Measurements from ENCODE around the gene GPR150. TPM values are rescaled to one million over a fixed set of nuclear protein-coding genes. Genes with fewer than 3 reads are reported as not detected.
A peak's percentile ranks its signal among the peaks of the same experiment; 100 is the strongest.

Gene GPR150
- total and polyA plus RNA-seq, 9 of the 15 experiments (the other 6 are each of a cell fraction or from before 2014, with no cell fraction given), result not detected

DNA sequence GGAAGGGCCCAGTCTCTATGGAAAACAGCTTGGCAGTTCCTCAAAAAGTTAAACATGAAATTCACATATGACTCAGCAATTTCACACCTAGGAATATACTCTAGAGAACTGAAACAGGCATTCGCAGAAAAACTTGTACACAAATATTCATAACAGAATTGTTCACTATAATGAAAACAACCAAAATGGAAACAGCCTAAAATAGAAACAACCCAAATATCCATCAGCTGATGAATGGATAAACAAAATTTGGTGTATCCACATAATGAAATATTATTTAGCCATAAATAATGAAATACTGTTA lies 4.8 kb upstream of the GPR150 start (continued):
- TF ChIP-seq, protein P1, sequence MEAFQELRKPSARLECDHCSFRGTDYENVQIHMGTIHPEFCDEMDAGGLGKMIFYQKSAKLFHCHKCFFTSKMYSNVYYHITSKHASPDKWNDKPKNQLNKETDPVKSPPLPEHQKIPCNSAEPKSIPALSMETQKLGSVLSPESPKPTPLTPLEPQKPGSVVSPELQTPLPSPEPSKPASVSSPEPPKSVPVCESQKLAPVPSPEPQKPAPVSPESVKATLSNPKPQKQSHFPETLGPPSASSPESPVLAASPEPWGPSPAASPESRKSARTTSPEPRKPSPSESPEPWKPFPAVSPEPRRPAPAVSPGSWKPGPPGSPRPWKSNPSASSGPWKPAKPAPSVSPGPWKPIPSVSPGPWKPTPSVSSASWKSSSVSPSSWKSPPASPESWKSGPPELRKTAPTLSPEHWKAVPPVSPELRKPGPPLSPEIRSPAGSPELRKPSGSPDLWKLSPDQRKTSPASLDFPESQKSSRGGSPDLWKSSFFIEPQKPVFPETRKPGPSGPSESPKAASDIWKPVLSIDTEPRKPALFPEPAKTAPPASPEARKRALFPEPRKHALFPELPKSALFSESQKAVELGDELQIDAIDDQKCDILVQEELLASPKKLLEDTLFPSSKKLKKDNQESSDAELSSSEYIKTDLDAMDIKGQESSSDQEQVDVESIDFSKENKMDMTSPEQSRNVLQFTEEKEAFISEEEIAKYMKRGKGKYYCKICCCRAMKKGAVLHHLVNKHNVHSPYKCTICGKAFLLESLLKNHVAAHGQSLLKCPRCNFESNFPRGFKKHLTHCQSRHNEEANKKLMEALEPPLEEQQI (IDR thresholded peaks at IDR 0.05), result 0 out of 2 replicates have a peak, but pooled peaks have one; percentile 39
- TF ChIP-seq SAFB (IDR thresholded peaks at IDR 0.05; ENCODE audit: borderline replicate concordance, low read depth, low read length) (no peak), MAFK (IDR thresholded peaks at IDR 0.05; ENCODE audit: low read length) (peak; percentile 92)
- TF ChIP-seq, protein P2, sequence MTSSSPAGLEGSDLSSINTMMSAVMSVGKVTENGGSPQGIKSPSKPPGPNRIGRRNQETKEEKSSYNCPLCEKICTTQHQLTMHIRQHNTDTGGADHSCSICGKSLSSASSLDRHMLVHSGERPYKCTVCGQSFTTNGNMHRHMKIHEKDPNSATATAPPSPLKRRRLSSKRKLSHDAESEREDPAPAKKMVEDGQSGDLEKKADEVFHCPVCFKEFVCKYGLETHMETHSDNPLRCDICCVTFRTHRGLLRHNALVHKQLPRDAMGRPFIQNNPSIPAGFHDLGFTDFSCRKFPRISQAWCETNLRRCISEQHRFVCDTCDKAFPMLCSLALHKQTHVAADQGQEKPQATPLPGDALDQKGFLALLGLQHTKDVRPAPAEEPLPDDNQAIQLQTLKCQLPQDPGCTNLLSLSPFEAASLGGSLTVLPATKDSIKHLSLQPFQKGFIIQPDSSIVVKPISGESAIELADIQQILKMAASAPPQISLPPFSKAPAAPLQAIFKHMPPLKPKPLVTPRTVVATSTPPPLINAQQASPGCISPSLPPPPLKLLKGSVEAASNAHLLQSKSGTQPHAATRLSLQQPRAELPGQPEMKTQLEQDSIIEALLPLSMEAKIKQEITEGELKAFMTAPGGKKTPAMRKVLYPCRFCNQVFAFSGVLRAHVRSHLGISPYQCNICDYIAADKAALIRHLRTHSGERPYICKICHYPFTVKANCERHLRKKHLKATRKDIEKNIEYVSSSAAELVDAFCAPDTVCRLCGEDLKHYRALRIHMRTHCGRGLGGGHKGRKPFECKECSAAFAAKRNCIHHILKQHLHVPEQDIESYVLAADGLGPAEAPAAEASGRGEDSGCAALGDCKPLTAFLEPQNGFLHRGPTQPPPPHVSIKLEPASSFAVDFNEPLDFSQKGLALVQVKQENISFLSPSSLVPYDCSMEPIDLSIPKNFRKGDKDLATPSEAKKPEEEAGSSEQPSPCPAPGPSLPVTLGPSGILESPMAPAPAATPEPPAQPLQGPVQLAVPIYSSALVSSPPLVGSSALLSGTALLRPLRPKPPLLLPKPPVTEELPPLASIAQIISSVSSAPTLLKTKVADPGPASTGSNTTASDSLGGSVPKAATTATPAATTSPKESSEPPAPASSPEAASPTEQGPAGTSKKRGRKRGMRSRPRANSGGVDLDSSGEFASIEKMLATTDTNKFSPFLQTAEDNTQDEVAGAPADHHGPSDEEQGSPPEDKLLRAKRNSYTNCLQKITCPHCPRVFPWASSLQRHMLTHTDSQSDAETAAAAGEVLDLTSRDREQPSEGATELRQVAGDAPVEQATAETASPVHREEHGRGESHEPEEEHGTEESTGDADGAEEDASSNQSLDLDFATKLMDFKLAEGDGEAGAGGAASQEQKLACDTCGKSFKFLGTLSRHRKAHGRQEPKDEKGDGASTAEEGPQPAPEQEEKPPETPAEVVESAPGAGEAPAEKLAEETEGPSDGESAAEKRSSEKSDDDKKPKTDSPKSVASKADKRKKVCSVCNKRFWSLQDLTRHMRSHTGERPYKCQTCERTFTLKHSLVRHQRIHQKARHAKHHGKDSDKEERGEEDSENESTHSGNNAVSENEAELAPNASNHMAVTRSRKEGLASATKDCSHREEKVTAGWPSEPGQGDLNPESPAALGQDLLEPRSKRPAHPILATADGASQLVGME (CRISPR knock-in tag; IDR thresholded peaks at IDR 0.05), result no peak
